ENCODE results near the gene PEMT. TPM values are rescaled to one million over a fixed set of nuclear protein-coding genes. Genes with fewer than 3 reads are reported as not detected.

The PEMT gene
- total and polyA plus RNA-seq, 2 of the 8 experiments (the other 6 are each of a cell fraction or from before 2014, with no cell fraction given): 42.0 to 118 TPM

- Histone ChIP-seq H4K91ac (replicated peaks; ENCODE audit: insufficient read length, low read length) (no peak overlapping the region), H3K4me3 (ENCODE audit: extremely low read depth in 1 of 4, insufficient read depth in 2 of 4, low read depth in 3 of 4, low read length in 4 of 4) (peak overlapping the region in 3 of 4 experiments; percentile 32 to 70 (median 40); a peak in 6 of 8 replicates), H2BK120ac (replicated peaks; ENCODE audit: low read depth, low read length) (no peak overlapping the region), H3K14ac (ENCODE audit: insufficient read length) (no peak overlapping the region), H2AK5ac (ENCODE audit: low read depth, low read length) (0 out of 2 replicates have a peak overlapping the region, but pooled peaks have one; percentile 61), H4K5ac (ENCODE audit: insufficient read length, low read depth, low read length) (no peak overlapping the region), H4K8ac (ENCODE audit: extremely low read depth, insufficient read depth, low read length) (no peak overlapping the region), H2BK15ac (ENCODE audit: low read length) (0 out of 2 replicates have a peak overlapping the region, but pooled peaks have one; percentile 72), H3K79me2 (ENCODE audit: control insufficient read depth in 1 of 2, insufficient read depth in 2 of 2, low read length in 2 of 2) (no peaks in the 10 kb centered on the region), H3K4ac (replicated peaks; ENCODE audit: insufficient read length, low read depth, low read length) (no peak overlapping the region), H3K79me1 (ENCODE audit: low read depth, low read length) (no peaks in the 10 kb centered on the region; the same call in 1 of the 2 replicates), H3K4me1 (replicated peaks in 1 of 4; ENCODE audit: control insufficient read depth in 3 of 4, insufficient read depth in 4 of 4, low read length in 3 of 4) (peaks cover 5 to 29% (median 22%) of the 10 kb centered on the region in 4 experiments), H3K4me2 (ENCODE audit: insufficient read depth in 1 of 2, low read depth in 2 of 2, low read length in 2 of 2) (peak overlapping the region; percentile 89 to 99), H3K18ac (ENCODE audit: extremely low read depth, low read length) (no peak overlapping the region; the same call in 1 of the 2 replicates), H2AFZ (ENCODE audit: low read length) (no peak overlapping the region), H3K23me2 (ENCODE audit: low read depth, low read length) (peaks cover 23% of the 10 kb centered on the region; the same call in 1 of the 2 replicates), H3K56ac (replicated peaks; ENCODE audit: insufficient read length, low read depth, low read length) (no peak overlapping the region), H2BK20ac (ENCODE audit: low read length) (no peak overlapping the region), H2BK12ac (ENCODE audit: low read depth, low read length) (peak overlapping the region; percentile 50; the same call in 1 of the 2 replicates), H2BK5ac (ENCODE audit: low read depth, low read length) (no peak overlapping the region; the same call in 1 of the 2 replicates), H3K27ac (ENCODE audit: low read depth, low read length) (no peak overlapping the region), H3K36me3 (ENCODE audit: control insufficient read depth in 2 of 4, insufficient read depth in 4 of 4, low read length in 3 of 4) (peaks cover 0 to 1% (median under 1%) of the 10 kb centered on the region in 4 experiments; a peak in 1 of 8 replicates), H3K9ac (replicated peaks in 1 of 4; ENCODE audit: extremely low read depth in 1 of 4, low read depth in 3 of 4, low read length in 3 of 4) (no peak overlapping the region), H4K20me1 (replicated peaks in 1 of 2; ENCODE audit: control insufficient read depth in 1 of 2, insufficient read depth in 2 of 2, low read length in 2 of 2) (peaks cover 9 to 11% of the 10 kb centered on the region in 2 experiments), H3K9me3 (ENCODE audit: insufficient read depth in 2 of 2, low read depth in 1 of 2, low read length in 1 of 2) (no peaks in the 10 kb centered on the region), H3K27me3 (replicated peaks in 1 of 4; ENCODE audit: control insufficient read depth in 3 of 4, extremely low read depth in 1 of 4, insufficient read depth in 3 of 4, low read length in 3 of 4) (peaks cover 14 to 26% (median 22%) of the 10 kb centered on the region in 4 experiments; a peak in 6 of 7 replicates), H3K23ac (ENCODE audit: insufficient read length) (no peak overlapping the region)
- TF ChIP-seq ASH2L (IDR thresholded peaks at IDR 0.05; ENCODE audit: low read length) (peak; percentile 57), GABPA (IDR thresholded peaks at IDR 0.05; ENCODE audit: borderline replicate concordance, insufficient read depth, low read length) (no peak)
- DNase-seq (ENCODE audit: low read depth in 1 of 2, low spot score in 2 of 2) (no peak), FAIRE-seq (no peak)
- 45% methylated on average over 19 of the region's 19 CpGs; no CpG with 5 or more reads in 1 of the 2 experiments for WGBS, 2 experiments (ENCODE audit: extremely low coverage in 1 of 2, insufficient coverage in 1 of 2, insufficient read length in 1 of 2, insufficient replicate concordance in 2 of 2, low coverage in 1 of 2, low lambda C conversion rate in 2 of 2, missing lambda C conversion rate in 1 of 2)
- ChIA-PET CTCF (ENCODE audit: partially characterized antibody) (interaction anchor here (0.5 to 6.4 kb wide), 47 partner anchors 9 to 498 kb away, joined by 3 to 81 read pairs (median 4); partner anchors contain the start of gene PEMT), POLR2A (ENCODE audit: partially characterized antibody) (interaction anchor here (0.6 to 4.7 kb wide), 29 partner anchors 14 to 288 kb away, joined by 3 to 26 read pairs (median 4); partner anchors contain the start of genes MED9 and PEMT)
These were observed 94.3 kb downstream of the PEMT start for GRCh38 chr17:17497065-17497844.

Measured in H1 (cell line).